Fibroblast of villous mesenchyme (primary cell): ENCODE measurements around the gene PCDH19. TPM values are rescaled to one million over a fixed set of nuclear protein-coding genes. Genes with fewer than 3 reads are reported as not detected.
"Not testable (repeated sequence)": the region's sequence is repeated elsewhere in the genome, so short reads cannot be mapped to it uniquely, and the experiment has no call there.

ENCODE experiments used
- DNase-seq: peaks from one replicate; pipeline ENCODE4 v3.0.0-alpha.2; 2010; ENCODE audit warnings: low read depth
- H3K4me3 ChIP-seq: 2 replicates; pipeline ENCODE4 v1.5.1; 2011; ENCODE audit warnings: low read depth, mild to moderate bottlenecking, low read length
- total RNA-seq: library from RNA; depleted of rRNA; stranded (reverse); fragments of >200 nt; gene quantifications from 2 replicates; pipeline ENCODE4 v1.2.3, GENCODE V29; 2012
- TF ChIP-seq, protein P1 (sequence below): IDR thresholded peaks from 2 replicates; pipeline ENCODE4 v1.5.1; 2012; ENCODE audit warnings: low read depth, mild to moderate bottlenecking, low read length; ENCODE audit not compliant: insufficient read depth

PCDH19 gene, protein sequence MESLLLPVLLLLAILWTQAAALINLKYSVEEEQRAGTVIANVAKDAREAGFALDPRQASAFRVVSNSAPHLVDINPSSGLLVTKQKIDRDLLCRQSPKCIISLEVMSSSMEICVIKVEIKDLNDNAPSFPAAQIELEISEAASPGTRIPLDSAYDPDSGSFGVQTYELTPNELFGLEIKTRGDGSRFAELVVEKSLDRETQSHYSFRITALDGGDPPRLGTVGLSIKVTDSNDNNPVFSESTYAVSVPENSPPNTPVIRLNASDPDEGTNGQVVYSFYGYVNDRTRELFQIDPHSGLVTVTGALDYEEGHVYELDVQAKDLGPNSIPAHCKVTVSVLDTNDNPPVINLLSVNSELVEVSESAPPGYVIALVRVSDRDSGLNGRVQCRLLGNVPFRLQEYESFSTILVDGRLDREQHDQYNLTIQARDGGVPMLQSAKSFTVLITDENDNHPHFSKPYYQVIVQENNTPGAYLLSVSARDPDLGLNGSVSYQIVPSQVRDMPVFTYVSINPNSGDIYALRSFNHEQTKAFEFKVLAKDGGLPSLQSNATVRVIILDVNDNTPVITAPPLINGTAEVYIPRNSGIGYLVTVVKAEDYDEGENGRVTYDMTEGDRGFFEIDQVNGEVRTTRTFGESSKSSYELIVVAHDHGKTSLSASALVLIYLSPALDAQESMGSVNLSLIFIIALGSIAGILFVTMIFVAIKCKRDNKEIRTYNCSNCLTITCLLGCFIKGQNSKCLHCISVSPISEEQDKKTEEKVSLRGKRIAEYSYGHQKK (N-terminal part only)
- 0.32 and 0.86 TPM in 2 replicates for total RNA-seq

DNA sequence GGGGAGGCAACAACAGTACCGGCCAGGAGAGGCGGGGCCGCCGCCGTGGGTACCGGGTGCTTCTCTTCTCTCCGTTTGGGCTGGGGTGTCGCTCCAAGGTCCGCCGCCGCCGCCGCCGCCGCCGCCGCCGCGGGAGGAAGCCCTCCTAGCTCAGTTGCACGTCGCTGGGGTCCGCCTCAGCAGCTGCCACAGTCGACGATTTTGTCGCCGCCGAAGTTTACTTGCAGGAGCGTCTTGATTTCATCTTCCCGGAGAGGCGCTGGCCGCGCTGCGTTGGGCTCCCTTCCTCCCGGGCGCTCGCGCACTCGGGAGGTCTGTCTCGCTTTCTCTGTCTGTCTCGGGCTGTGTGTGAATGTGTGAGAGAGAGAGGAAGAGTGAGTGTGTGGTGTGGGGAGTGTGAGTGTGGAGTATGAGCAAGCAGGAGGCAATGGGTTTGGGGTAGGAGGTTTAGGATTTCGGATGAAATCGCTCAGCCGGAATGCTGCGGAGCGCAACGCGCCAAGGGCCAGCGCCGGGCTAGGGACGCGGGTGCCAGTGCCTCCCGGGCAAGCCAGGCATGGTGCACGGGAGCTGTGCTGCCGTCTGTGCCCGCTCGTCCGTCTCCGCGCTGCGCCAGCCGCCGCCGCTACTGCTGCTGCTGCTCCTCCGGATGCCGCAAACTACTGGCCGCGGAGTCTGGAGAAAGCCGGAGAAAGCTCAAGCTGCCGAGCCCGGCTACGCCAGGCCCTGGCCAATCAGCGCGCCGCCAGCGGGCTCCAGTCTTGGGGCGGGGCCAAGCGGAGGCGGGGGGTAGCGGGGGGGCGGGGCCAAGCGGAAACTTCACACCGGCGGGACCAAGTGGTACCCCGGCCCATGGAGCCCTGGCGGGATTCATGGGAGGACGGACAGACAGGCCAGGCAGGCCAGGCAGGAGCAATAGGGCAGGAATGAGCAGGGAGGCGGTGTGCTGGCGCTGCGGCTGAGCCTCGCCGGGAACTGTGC is at the start of gene PCDH19:
TSS of gene PCDH19 (minus strand) at position 664 of the 981 bp plus-strand sequence. CDS start 1,676 bp downstream, outside the sequence.
- TF ChIP-seq, protein P1, sequence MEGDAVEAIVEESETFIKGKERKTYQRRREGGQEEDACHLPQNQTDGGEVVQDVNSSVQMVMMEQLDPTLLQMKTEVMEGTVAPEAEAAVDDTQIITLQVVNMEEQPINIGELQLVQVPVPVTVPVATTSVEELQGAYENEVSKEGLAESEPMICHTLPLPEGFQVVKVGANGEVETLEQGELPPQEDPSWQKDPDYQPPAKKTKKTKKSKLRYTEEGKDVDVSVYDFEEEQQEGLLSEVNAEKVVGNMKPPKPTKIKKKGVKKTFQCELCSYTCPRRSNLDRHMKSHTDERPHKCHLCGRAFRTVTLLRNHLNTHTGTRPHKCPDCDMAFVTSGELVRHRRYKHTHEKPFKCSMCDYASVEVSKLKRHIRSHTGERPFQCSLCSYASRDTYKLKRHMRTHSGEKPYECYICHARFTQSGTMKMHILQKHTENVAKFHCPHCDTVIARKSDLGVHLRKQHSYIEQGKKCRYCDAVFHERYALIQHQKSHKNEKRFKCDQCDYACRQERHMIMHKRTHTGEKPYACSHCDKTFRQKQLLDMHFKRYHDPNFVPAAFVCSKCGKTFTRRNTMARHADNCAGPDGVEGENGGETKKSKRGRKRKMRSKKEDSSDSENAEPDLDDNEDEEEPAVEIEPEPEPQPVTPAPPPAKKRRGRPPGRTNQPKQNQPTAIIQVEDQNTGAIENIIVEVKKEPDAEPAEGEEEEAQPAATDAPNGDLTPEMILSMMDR = no peak
- peak; percentile 41 for DNase-seq
- H3K4me3 ChIP-seq = peak within 1 kb of the TSS; percentile 41

DNA sequence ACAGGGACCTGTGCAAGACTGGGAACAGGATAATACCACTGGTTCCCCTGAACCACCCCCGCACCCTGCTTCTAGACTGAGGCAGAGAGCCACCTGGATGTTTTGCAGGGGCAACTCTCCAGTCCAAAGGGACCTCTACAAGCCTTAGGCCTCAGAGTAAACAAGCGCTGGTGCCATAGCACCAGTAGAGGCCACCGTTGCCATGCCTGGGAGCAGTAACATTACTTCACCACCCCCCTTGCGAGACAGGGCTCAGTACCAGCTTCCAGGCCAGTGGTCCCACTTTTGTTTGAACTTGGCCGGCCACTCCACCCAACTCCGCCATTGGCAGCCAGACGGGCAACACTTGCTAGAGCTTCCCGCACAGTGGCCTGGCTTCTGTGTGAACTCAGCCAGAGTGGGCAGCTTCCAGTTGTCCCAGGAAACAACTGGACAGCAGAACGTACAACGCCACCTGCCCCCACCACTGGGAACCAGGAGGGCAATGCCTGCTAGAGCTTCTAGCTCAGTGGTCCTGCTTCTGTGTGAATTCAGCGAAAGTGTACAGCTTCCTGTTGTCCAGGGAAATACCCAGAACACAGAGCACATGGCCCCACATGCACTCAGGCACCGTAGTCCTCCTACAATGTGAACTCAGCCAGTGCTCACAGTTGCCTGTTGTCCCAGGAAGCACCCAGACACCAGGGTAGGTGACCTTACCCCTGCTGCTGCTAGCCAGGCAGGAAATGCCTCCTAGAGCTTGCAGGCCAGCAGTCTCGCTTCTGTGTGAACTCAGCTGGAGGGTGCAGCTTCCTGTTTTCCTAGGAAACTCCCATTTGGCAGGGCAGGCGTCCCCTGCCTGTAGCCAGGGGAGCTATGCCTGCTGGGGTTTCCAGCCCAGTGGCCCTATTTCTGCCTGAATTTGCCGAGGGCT is 39.9 kb upstream of the PCDH19 start:
- TF ChIP-seq, protein P1 = no peak
- no peak for DNase-seq

DNA sequence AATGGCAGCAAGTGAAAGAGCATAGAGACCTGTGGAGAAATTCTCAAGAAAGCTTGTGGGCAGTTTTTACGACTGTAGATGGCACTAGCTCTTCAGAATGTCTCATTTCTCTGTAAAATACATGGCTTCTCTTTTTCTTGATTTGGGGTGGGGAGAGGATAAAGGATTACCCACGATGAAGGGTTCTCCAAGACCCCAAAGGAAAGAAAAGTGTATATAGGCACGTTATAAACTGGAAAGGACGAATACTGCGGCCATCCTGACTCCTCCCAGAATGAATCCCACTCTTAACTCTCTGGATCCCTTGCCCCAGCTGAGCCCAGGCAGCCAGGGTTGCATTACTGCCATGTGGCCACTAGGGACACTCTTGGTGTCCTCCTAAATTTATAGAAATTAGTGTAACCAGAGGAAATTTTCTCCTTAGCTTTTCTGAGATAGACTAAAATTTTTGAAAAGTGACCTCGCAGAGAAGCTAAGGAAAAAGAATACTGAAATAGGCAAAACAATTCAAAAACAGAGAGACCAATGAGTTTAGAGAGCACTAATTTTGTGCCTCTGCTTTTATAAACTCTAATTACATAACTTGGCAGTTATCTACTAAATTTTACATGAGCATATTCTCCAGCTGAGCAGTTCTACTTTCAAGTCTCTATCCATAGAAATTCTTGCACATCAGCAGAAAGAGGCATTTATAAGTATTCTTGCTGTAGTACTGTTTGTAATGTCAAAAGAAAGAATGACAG is 37.8 kb upstream of the PCDH19 start:
- no peak overlapping the region for H3K4me3 ChIP-seq
- DNase-seq = peak; percentile 14
- TF ChIP-seq, protein P1 = peak; percentile 74

More for the DNA sequence above, 39.9 kb upstream of the PCDH19 start:
- H3K4me3 ChIP-seq = no peak overlapping the region

DNA sequence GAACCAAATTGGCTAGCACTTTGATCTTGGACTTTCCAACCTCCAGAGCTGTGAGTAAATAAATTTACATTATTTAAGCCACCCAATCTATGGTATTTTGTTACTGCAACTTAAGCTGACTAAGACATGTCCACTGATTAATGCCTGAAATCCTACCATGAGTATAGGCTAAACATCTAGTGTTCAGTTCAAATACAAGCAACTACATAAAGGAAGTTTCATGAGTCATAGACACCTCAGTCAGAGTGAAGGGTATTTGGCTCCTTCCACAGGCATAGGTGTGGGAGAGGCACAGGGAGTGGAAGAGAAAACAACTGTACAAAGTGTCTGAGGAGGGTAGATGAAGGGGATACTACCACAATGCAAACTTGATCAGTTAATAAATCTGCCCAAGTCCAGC is 35.5 kb upstream of the PCDH19 start:
- TF ChIP-seq, protein P1 = no peak
- no peak for DNase-seq
- H3K4me3 ChIP-seq = no peak overlapping the region

DNA sequence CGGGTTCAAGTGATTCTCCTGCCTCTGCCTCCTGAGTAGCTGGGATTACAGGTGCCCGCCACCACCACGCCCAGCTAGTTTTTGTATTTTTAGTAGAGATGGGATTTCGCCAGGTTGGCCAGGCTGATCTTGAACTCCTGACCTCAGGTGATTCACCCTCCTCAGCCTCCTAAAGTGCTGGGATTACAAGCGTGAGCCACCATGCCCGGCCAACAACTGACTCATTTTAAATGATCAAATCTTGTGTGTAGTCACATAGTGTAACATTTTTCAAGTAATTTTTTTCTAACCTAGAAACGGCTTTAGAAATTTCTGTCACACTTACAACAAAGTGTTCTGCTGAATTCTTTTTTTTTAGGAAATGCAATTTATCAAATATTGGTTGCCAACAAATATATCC is 31.2 kb upstream of the PCDH19 start:
- H3K4me3 ChIP-seq, DNase-seq: not testable (repeated sequence)

DNA sequence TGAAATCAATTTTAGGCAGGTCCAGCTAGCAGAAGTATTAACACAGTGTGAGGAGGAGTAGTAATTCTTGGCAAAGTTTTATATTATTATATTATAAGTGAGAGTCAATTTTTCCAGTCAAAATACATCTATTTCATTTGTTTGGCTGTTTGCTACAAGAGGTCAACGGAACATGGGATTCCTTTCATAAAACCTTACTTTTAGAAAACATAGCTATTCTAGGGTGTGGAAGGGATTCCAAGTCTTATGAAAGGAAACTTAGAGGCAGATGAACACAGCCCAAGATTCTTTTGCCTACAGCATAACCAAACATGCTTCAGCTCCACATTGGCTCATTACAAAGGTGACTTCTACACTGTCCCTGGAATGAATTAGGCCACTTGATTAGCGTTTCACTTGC is 29.9 kb upstream of the PCDH19 start:
- no peak overlapping the region for H3K4me3 ChIP-seq
- DNase-seq = no peak
- TF ChIP-seq, protein P1 = no peak
